Psoas muscle (tissue), 8 donors: Measurements from ENCODE around the gene ADCK1. TPM values are rescaled to one million over a fixed set of nuclear protein-coding genes. Genes with fewer than 3 reads are reported as not detected.
"Not testable (repeated sequence)": the region's sequence is repeated elsewhere in the genome, so short reads cannot be mapped to it uniquely, and the experiment has no call there.

Experiments used
- ATAC-seq, 4 donors: fragments of 200-7000 bp; cut with Tn5 transposase; one replicate each; pipeline ENCODE4 v1.9.1; 2020; ENCODE audit warnings: moderate library complexity in 3 of 4, mild to moderate bottlenecking in 2 of 4
- DNase-seq, 2 donors: peaks; one replicate each; pipeline ENCODE4 v3.0.0-alpha.2; 2020
- H3K27ac ChIP-seq: fragments of 200-600 bp; one replicate; pipeline ENCODE4 v1.8.0; 2022
- H3K27me3 ChIP-seq, 3 donors: fragments of 200-600 bp in 1 of 3; one replicate each; pipeline versions ENCODE4 v1.6.1 to v1.8.0; 2013 to 2022; ENCODE audit warnings: low read length in 2 of 3, mild to moderate bottlenecking in 2 of 3, moderate library complexity in 1 of 3; ENCODE audit not compliant: insufficient read depth in 3 of 3
- H3K36me3 ChIP-seq, 2 donors: fragments of 200-600 bp in 1 of 2; one replicate each; pipeline versions ENCODE4 v1.6.1 to v1.8.0; 2013 to 2022; ENCODE audit warnings: low read depth in 1 of 2, mild to moderate bottlenecking in 1 of 2, moderate library complexity in 1 of 2; ENCODE audit not compliant: insufficient read depth in 1 of 2
- H3K4me1 ChIP-seq: fragments of 200-600 bp; one replicate; pipeline ENCODE4 v1.8.0; 2022
- H3K4me3 ChIP-seq: fragments of 200-600 bp; one replicate; pipeline ENCODE4 v1.8.0; 2022; ENCODE audit warnings: mild to moderate bottlenecking
- H3K9me3 ChIP-seq: fragments of 200-600 bp; one replicate; pipeline ENCODE4 v1.8.0; 2022
- WGBS, 3 donors: extraction: QIAGEN DNeasy Blood & Tissue Kit; methylation state at CpG; one replicate each; pipeline versions ENCODE4 v1.1.6 to v1.1.7; 2013; 5-methylcytosine and 5-hydroxymethylcytosine counted together
- intact Hi-C, 2 donors: fragments of 100-400 bp; cut with DNase I; formaldehyde crosslinking; loops; one replicate each; pipeline versions ENCODE4 v1.11.0 to v1.14.2; 2022
- polyA plus RNA-seq, 3 donors: library from polyadenylated mRNA; stranded (reverse); fragments of 200-250 nt; gene quantifications; one replicate each; pipeline ENCODE4 v1.2.3, GENCODE V29; 2013
- total RNA-seq, 4 donors: library from RNA; stranded (reverse); fragmentation: NEBNext Ultra II Directional in 2 of 4; extraction: Animal tissue kit (Norgen Biotek cat#: 25700) in 2 of 4; gene quantifications; one replicate each; pipeline versions ENCODE4 v1.2.1 to v1.2.4, GENCODE V29; 2021 to 2023
- TF ChIP-seq, protein P1 (sequence below): fragments of 200-600 bp; IDR thresholded peaks from one replicate; pipeline ENCODE4 v1.8.0; 2022; ENCODE audit warnings: antibody characterized with exemption
- donor health status: healthy with polysubstance abuse.
- donor health status: DM: no; HTN: no; CAD: no; lungs with moderate emphysema.
- donor health status: Bipolar disorder and iron deficiency.
- donor health status: healthy.
- donor health status: DM: yes; HTN: yes; CAD: no.
- donor health status: DM: no; HTN: no; CAD: no.
- donor health status: DM: no; HTN: no; CAD: no.
- donor health status: DM: yes; HTN: yes; CAD: no.

The ADCK1 gene
- total and polyA plus RNA-seq, 7 donors: 3.8 to 9.1 (median 6.6) TPM

DNA sequence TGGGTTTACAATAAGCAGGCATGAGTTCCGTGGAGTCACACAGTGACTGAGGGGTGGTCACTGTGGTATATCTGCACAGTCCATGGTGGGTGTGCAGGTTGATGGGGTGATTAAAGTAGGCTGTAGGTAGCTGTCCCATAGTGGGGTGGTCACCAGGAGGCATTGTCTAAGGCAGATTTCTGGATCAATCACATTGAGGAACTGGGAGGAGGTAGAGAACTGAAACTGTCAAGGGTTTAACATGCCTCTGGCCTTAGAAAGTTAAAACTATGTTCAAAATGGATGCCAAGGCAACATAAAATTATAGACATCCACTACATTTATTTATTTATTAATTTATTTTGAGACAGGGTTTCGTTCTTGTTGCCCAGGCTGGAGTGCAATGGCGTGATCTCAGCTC, 8.3 kb downstream of the ADCK1 start:
- intact Hi-C loops: no loop called here
- WGBS, 3 donors: 95 to 98% (median 98%) methylated on average over 3 of the region's 3 CpGs
- no peak for DNase-seq

DNA sequence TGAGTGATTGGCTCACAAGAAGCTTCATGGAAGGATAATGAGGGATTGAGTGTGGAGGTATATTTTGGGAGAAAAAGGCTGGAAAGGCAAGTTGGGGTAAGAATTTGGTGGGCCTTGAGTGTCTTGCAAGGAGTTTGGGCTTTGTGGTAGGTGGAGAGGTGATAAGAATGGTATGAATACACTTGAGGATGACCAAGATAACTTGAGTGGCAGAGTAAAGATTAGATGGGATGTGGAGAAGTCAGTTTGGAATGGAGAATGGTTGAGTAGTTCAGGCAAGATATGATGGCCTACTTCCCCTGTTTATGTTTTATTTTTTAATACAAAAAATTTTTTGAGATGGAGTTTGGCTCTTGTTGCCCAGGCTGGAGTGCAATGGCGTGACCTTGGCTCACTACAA, 9.1 kb downstream of the ADCK1 start:
- DNase-seq: no peak
- Histone ChIP-seq H3K4me1 (no peaks in the 10 kb centered on the region), H3K27me3 (no peaks in the 10 kb centered on the region), H3K36me3 (no peaks in the 10 kb centered on the region), H3K9me3 (no peaks in the 10 kb centered on the region), H3K4me3 (no peak overlapping the region), H3K27ac (no peak overlapping the region)
- intact Hi-C loops: no loop called here
- TF ChIP-seq, protein P1, sequence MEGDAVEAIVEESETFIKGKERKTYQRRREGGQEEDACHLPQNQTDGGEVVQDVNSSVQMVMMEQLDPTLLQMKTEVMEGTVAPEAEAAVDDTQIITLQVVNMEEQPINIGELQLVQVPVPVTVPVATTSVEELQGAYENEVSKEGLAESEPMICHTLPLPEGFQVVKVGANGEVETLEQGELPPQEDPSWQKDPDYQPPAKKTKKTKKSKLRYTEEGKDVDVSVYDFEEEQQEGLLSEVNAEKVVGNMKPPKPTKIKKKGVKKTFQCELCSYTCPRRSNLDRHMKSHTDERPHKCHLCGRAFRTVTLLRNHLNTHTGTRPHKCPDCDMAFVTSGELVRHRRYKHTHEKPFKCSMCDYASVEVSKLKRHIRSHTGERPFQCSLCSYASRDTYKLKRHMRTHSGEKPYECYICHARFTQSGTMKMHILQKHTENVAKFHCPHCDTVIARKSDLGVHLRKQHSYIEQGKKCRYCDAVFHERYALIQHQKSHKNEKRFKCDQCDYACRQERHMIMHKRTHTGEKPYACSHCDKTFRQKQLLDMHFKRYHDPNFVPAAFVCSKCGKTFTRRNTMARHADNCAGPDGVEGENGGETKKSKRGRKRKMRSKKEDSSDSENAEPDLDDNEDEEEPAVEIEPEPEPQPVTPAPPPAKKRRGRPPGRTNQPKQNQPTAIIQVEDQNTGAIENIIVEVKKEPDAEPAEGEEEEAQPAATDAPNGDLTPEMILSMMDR: no peak
- 100% methylated on average over 1 of the region's 1 CpG for WGBS, 3 donors
- ATAC-seq: no peak

More for the DNA sequence above, 8.3 kb downstream of the ADCK1 start:
- ATAC-seq: no peak
- TF ChIP-seq, protein P1: no peak
- H3K27ac ChIP-seq: no peak overlapping the region
- H3K9me3 ChIP-seq: no peaks in the 10 kb centered on the region
- H3K36me3 ChIP-seq: no peaks in the 10 kb centered on the region
- H3K4me1 ChIP-seq: no peaks in the 10 kb centered on the region
- no peaks in the 10 kb centered on the region for H3K27me3 ChIP-seq
- H3K4me3 ChIP-seq: no peak overlapping the region

DNA sequence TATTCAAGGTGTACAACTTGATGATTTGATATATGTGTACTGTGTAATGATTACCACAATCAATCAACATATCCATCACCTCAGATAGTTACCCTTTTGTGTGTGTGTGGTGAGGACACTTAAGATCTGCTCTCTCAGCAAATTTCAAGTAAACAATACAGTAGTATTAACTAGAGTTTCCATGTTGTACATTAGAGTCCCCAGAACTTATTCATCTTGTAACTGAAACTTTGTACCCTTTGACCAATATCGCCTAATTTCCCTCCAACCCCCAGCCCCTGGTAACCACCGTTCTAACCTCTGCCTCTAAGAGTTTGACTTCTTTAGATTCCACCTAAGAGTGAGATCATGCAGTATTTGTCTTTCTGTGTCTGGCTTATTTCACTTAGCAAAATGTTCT, 12.1 kb downstream of the ADCK1 start:
- intact Hi-C loops: no loop called here
- DNase-seq (no peak), ATAC-seq (no peak)
- TF ChIP-seq, protein P1: no peak
- Histone ChIP-seq H3K36me3 (no peaks in the 10 kb centered on the region), H3K27me3 (no peaks in the 10 kb centered on the region), H3K27ac (no peak overlapping the region), H3K4me3 (no peak overlapping the region), H3K9me3 (no peaks in the 10 kb centered on the region), H3K4me1 (no peaks in the 10 kb centered on the region)
- WGBS, 3 donors: 85 to 94% (median 93%) methylated on average over 2 of the region's 2 CpGs

DNA sequence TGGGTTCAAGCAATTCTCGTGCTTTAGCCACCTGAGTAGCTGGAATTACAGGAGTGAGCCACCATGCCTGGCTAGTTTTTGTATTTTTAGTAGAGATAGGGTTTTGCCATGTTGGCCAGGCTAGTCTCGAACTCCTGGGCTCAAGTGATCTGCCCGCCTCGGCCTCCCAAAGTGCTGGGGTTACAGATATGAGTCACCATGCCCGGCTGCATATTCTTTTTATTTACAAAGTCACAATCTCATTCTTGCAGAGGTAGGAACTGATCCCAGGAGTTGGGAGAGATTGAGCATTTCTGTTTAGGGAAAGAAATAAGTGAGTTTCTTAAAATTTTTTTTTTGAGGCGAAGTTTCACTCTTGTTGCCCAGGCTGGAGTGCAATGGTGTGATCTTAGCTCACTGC, 12.8 kb downstream of the ADCK1 start:
- DNase-seq, H3K36me3 ChIP-seq, ATAC-seq, H3K4me1 ChIP-seq, H3K4me3 ChIP-seq, H3K27me3 ChIP-seq, H3K27ac ChIP-seq, H3K9me3 ChIP-seq, intact Hi-C loops: not testable (repeated sequence)
- 87 to 93% (median 90%) methylated on average over 6 of the region's 6 CpGs for WGBS, 3 donors

DNA sequence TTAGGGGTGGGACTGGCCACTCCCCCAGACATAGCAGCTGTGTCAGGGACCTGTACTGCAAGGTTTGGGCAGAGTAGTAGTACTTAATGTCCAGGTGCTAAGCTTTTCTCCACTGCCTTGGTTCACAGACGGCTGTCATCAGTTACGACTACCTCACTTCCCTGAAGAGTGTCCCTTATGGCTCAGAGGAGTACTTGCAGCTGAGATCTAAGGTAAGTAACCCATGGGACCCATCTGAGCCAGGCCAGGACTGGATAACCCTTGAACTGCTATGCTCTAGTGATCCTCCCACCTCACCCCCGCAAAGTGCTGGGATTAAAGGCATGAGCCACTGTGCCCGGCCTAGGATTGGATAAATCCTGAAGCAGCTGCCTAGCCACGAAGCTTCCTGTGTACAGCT, 22.4 kb downstream of the ADCK1 start:
- TF ChIP-seq, protein P1: no peak
- 86 to 92% (median 88%) methylated on average over 5 of the region's 5 CpGs for WGBS, 3 donors
- no peaks in the 10 kb centered on the region for H3K9me3 ChIP-seq
- no peaks in the 10 kb centered on the region for H3K27me3 ChIP-seq
- DNase-seq: no peak
- no peak overlapping the region for H3K4me3 ChIP-seq
- H3K36me3 ChIP-seq: peaks cover 8 to 73% of the 10 kb centered on the region in 2 donors
- no peaks in the 10 kb centered on the region for H3K4me1 ChIP-seq
- no peak for ATAC-seq
- no peak overlapping the region for H3K27ac ChIP-seq
- intact Hi-C loops: loop anchor here in 1 of 2 donors (10.0 kb wide), 1 partner anchor 168 kb away; no protein-coding TSS in a partner anchor
